Measurements from ENCODE around the gene SERP1. TPM values are rescaled to one million over a fixed set of nuclear protein-coding genes. Genes with fewer than 3 reads are reported as not detected.

SERP1 gene
- total and polyA plus RNA-seq, 2 donors (not counting 3 experiments of a cell fraction or from before 2014, with no cell fraction given) = 81.7 to 103 TPM

GRCh38 chr3:150495563-150496168, 50.6 kb downstream of the SERP1 start:
- no peak overlapping the region for H2AFZ ChIP-seq (ENCODE audit: low read depth, low read length)
- no peaks in the 10 kb centered on the region for H4K20me1 ChIP-seq (replicated peaks; ENCODE audit: control insufficient read depth, extremely low read depth, insufficient read depth, low read length)
- H3K27ac ChIP-seq (ENCODE audit: insufficient read depth, low read depth, low read length) = no peak overlapping the region
- no peak overlapping the region for H3K9ac ChIP-seq (replicated peaks; ENCODE audit: extremely low read depth, insufficient read depth, low read length)
- peaks cover 9% of the 10 kb centered on the region for H3K4me1 ChIP-seq (ENCODE audit: control insufficient read depth, extremely low read depth, insufficient read depth, low read length)
- no peaks in the 10 kb centered on the region for H3K36me3 ChIP-seq (ENCODE audit: control insufficient read depth in 2 of 2, extremely low read depth in 1 of 2, insufficient read depth in 2 of 2, low read length in 2 of 2)
- no peaks in the 10 kb centered on the region for H3K9me1 ChIP-seq (replicated peaks; ENCODE audit: control insufficient read depth, extremely low read depth, insufficient read depth, low read length)
- CTCF ChIA-PET = interaction anchor here (0.6 to 6.4 kb wide), 78 partner anchors 9 to 744 kb away, joined by 3 to 219 read pairs (median 5); partner anchors contain the start of genes COMMD2, PFN2, SIAH2 and TSC22D2
- H3K4me3 ChIP-seq (replicated peaks in 1 of 3; ENCODE audit: insufficient read depth in 1 of 3, low read depth in 1 of 3, low read length in 3 of 3) = no peak overlapping the region
- H3K4me2 ChIP-seq (ENCODE audit: insufficient read depth, low read length) = no peak overlapping the region
- intact Hi-C loops (cut with micrococcal nuclease) = loop anchor here (1.0 to 10.0 kb wide), 7 partner anchors 47 to 561 kb away; no protein-coding TSS in a partner anchor
- H3K27me3 ChIP-seq (ENCODE audit: control insufficient read depth in 2 of 2, insufficient read depth in 2 of 2, low read length in 2 of 2) = no peaks in the 10 kb centered on the region
- FAIRE-seq = peak; percentile 81
- H3K9me3 ChIP-seq (replicated peaks; ENCODE audit: control insufficient read depth, insufficient read depth, low read length) = no peaks in the 10 kb centered on the region
- dilution Hi-C loops (cut with MboI; ENCODE audit: extremely low pct_ligation_motif_present, low sequenced_read_pairs) = no loop called here
- TF ChIP-seq EZH2 (IDR thresholded peaks at IDR 0.05; ENCODE audit: borderline replicate concordance, low read depth, low read length, severe bottlenecking) = no peak
- peak; percentile 36 to 42 for TF ChIP-seq CTCF (IDR thresholded peaks at IDR 0.05; ENCODE audit: extremely low read depth in 1 of 2, insufficient read depth in 1 of 2, low read depth in 1 of 2, low read length in 2 of 2)
- DNase-seq (ENCODE audit: low read depth, low spot score) = peak; percentile 75
- no TSS peak for BruUV-seq (replicated peaks)
- POLR2A ChIA-PET = interaction anchor here (1.3 kb wide), 1 partner anchor 87 kb away, joined by 5 read pairs; the partner anchor contains the start of gene TSC22D2
- no peaks in the 10 kb centered on the region for H3K79me2 ChIP-seq (ENCODE audit: control insufficient read depth, insufficient read depth, low read length)

- H3K9me1 ChIP-seq (replicated peaks; ENCODE audit: control insufficient read depth, extremely low read depth, insufficient read depth, low read length) = no peaks in the 10 kb centered on the region
- H3K4me3 ChIP-seq (replicated peaks in 1 of 3; ENCODE audit: insufficient read depth in 1 of 3, low read depth in 1 of 3, low read length in 3 of 3) = no peak overlapping the region
- H3K4me2 ChIP-seq (ENCODE audit: insufficient read depth, low read length) = no peak overlapping the region
- no peak for DNase-seq (ENCODE audit: low read depth, low spot score)
- no peak overlapping the region for H2AFZ ChIP-seq (ENCODE audit: low read depth, low read length)
- no peaks in the 10 kb centered on the region for H3K79me2 ChIP-seq (ENCODE audit: control insufficient read depth, insufficient read depth, low read length)
- FAIRE-seq = no peak
- H3K4me1 ChIP-seq (ENCODE audit: control insufficient read depth, extremely low read depth, insufficient read depth, low read length) = peaks cover 9% of the 10 kb centered on the region
- dilution Hi-C loops (cut with MboI; ENCODE audit: extremely low pct_ligation_motif_present, low sequenced_read_pairs) (no loop called here), intact Hi-C loops (cut with micrococcal nuclease) (loop anchor here (1.0 to 10.0 kb wide), 7 partner anchors 46 to 560 kb away; no protein-coding TSS in a partner anchor)
- no peak for TF ChIP-seq JUN (IDR thresholded peaks at IDR 0.05; ENCODE audit: borderline replicate concordance, insufficient read depth, insufficient read length, low read depth)
- no peak for TF ChIP-seq POLR2AphosphoS5 (IDR thresholded peaks at IDR 0.05; ENCODE audit: insufficient read depth, low read depth, low read length)
- TF ChIP-seq FOS (IDR thresholded peaks at IDR 0.05; ENCODE audit: borderline replicate concordance, insufficient read depth, low read length) = no peak
- no peak for TF ChIP-seq MAX (IDR thresholded peaks at IDR 0.05; ENCODE audit: insufficient read depth, insufficient read length)
- no peak for TF ChIP-seq CTCF (IDR thresholded peaks at IDR 0.05; ENCODE audit: extremely low read depth in 1 of 2, insufficient read depth in 1 of 2, low read depth in 1 of 2, low read length in 2 of 2)
- TF ChIP-seq MYC (IDR thresholded peaks at IDR 0.05; ENCODE audit: low read depth, low read length) = no peak
- no peak for TF ChIP-seq POLR2A (IDR thresholded peaks at IDR 0.05; ENCODE audit: low read depth, low read length)
- TF ChIP-seq GATA2 (IDR thresholded peaks at IDR 0.05; ENCODE audit: insufficient read depth, insufficient read length, low read depth, low read length) = no peak
- TF ChIP-seq EZH2 (IDR thresholded peaks at IDR 0.05; ENCODE audit: borderline replicate concordance, low read depth, low read length, severe bottlenecking) = no peak
- H3K36me3 ChIP-seq (ENCODE audit: control insufficient read depth in 2 of 2, extremely low read depth in 1 of 2, insufficient read depth in 2 of 2, low read length in 2 of 2) = no peaks in the 10 kb centered on the region
- H3K9me3 ChIP-seq (replicated peaks; ENCODE audit: control insufficient read depth, insufficient read depth, low read length) = no peaks in the 10 kb centered on the region
- BruUV-seq (replicated peaks) = no TSS peak
- H4K20me1 ChIP-seq (replicated peaks; ENCODE audit: control insufficient read depth, extremely low read depth, insufficient read depth, low read length) = no peaks in the 10 kb centered on the region
- H3K27ac ChIP-seq (ENCODE audit: insufficient read depth, low read depth, low read length) = no peak overlapping the region
- ChIA-PET POLR2A (interaction anchor here (1.3 kb wide), 1 partner anchor 87 kb away, joined by 5 read pairs; the partner anchor contains the start of gene TSC22D2), CTCF (interaction anchor here (0.6 to 6.4 kb wide), 78 partner anchors 9 to 743 kb away, joined by 3 to 219 read pairs (median 5); partner anchors contain the start of genes COMMD2, PFN2, SIAH2 and TSC22D2)
- no peaks in the 10 kb centered on the region for H3K27me3 ChIP-seq (ENCODE audit: control insufficient read depth in 2 of 2, insufficient read depth in 2 of 2, low read length in 2 of 2)
- no peak overlapping the region for H3K9ac ChIP-seq (replicated peaks; ENCODE audit: extremely low read depth, insufficient read depth, low read length)
These were observed 51.1 kb downstream of the SERP1 start for GRCh38 chr3:150495149-150495548.
